Measurements from ENCODE around the gene SLCO3A1. TPM values are rescaled to one million over a fixed set of nuclear protein-coding genes. Genes with fewer than 3 reads are reported as not detected.

Gene SLCO3A1
- total RNA-seq, 1 experiment from 2014 or later: 10.1 TPM

GRCh38 chr15:91939403-91939831 is 85.9 kb downstream of the SLCO3A1 start:
- intact Hi-C loops (cut with micrococcal nuclease): no loop called here
- H3K4me3 Mint-ChIP-seq (ENCODE audit: unreplicated experiment): no peak overlapping the region
- TF ChIP-seq CTCF (IDR thresholded peaks at IDR 0.05; ENCODE audit: unreplicated experiment): no peak
- no peaks in the 10 kb centered on the region for H3K36me3 Mint-ChIP-seq (ENCODE audit: insufficient read depth, unreplicated experiment)
- no peak overlapping the region for H3K27ac Mint-ChIP-seq (ENCODE audit: low read depth, unreplicated experiment)
- no peaks in the 10 kb centered on the region for H3K27me3 Mint-ChIP-seq (ENCODE audit: insufficient read depth, unreplicated experiment)
- POLR2A ChIA-PET: interaction anchor here (1.1 to 4.2 kb wide), 3 partner anchors 45 to 638 kb away, joined by 3 to 42 read pairs (median 3); no protein-coding TSS in a partner anchor
- no TSS peak for BruUV-seq (replicated peaks)
- CTCF ChIA-PET: interaction anchor here (0.6 to 12.8 kb wide), 11 partner anchors 10 to 636 kb away, joined by 3 to 152 read pairs (median 4); partner anchors contain the start of gene SLCO3A1
- no peaks in the 10 kb centered on the region for H3K9me3 Mint-ChIP-seq (ENCODE audit: unreplicated experiment)
- peaks cover 51% of the 10 kb centered on the region for H3K4me1 Mint-ChIP-seq (ENCODE audit: insufficient read depth, unreplicated experiment)
- no peak for DNase-seq (ENCODE audit: unreplicated experiment)

GRCh38 chr15:91940496-91941381 is 87.2 kb downstream of the SLCO3A1 start:
- Mint-ChIP-seq H3K27me3 (ENCODE audit: insufficient read depth, unreplicated experiment) (no peaks in the 10 kb centered on the region), H3K4me3 (ENCODE audit: unreplicated experiment) (peak overlapping the region; percentile 36), H3K4me1 (ENCODE audit: insufficient read depth, unreplicated experiment) (peaks cover 61% of the 10 kb centered on the region), H3K9me3 (ENCODE audit: unreplicated experiment) (no peaks in the 10 kb centered on the region), H3K27ac (ENCODE audit: low read depth, unreplicated experiment) (peak overlapping the region; percentile 95), H3K36me3 (ENCODE audit: insufficient read depth, unreplicated experiment) (no peaks in the 10 kb centered on the region)
- DNase-seq (ENCODE audit: unreplicated experiment): peak; percentile 55
- CTCF ChIA-PET: interaction anchor here (0.6 to 12.8 kb wide), 34 partner anchors 9 to 975 kb away, joined by 3 to 152 read pairs (median 5); partner anchors contain the start of gene SLCO3A1
- no peak for TF ChIP-seq CTCF (IDR thresholded peaks at IDR 0.05; ENCODE audit: unreplicated experiment)
- intact Hi-C loops (cut with micrococcal nuclease): loop anchor here (5.0 to 10.0 kb wide), 3 partner anchors 42 to 418 kb away; no protein-coding TSS in a partner anchor
- POLR2A ChIA-PET: interaction anchor here (0.6 to 4.2 kb wide), 17 partner anchors 11 to 139 kb away, joined by 3 to 42 read pairs (median 4); partner anchors contain the start of gene SLCO3A1
- no TSS peak for BruUV-seq (replicated peaks)

DNA sequence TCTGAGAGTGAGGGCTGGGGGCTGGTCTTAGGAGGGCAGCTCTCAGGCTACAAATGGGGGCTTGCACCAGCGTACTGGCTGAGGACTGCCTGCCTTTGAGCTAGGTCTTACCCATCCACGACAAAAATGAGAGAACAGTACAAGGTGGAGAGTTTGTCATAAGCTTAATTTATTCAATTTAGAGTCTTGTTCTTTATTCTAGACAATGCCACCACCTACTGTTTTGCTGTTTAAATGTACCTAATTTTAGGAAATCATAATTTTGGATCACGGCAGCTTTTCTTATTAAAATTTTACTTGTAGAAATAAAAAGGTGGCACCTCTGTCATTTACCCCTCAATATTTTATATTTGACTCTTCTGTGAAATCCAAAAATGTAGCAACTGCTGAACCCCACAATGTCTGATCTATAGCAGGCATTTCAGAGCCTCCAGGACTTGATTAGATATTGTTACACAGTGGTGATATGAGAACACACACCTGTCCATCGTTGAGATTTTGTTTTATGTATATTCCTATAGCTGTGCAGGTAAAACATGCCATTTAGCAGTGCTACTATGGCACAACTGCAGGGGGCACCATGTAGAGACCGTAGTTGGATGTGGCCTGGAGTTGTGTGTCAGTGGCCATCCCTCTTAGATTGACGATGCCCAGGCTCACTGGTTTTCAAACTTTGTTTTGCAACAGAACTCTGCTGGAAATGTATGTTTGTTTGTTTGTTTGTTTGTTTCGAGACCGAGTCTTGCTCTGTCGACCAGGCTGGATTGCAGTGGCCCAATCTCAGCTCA is 88.6 kb downstream of the SLCO3A1 start:
- Mint-ChIP-seq H3K4me3 (ENCODE audit: unreplicated experiment) (peak overlapping the region; percentile 65), H3K36me3 (ENCODE audit: insufficient read depth, unreplicated experiment) (no peaks in the 10 kb centered on the region), H3K27me3 (ENCODE audit: insufficient read depth, unreplicated experiment) (no peaks in the 10 kb centered on the region), H3K4me1 (ENCODE audit: insufficient read depth, unreplicated experiment) (peaks cover 63% of the 10 kb centered on the region), H3K9me3 (ENCODE audit: unreplicated experiment) (no peaks in the 10 kb centered on the region), H3K27ac (ENCODE audit: low read depth, unreplicated experiment) (peak overlapping the region; percentile 95)
- CTCF ChIA-PET: interaction anchor here (0.6 to 12.8 kb wide), 43 partner anchors 10 to 953 kb away, joined by 3 to 152 read pairs (median 5); partner anchors contain the start of gene SLCO3A1
- BruUV-seq (replicated peaks): no TSS peak
- no peak for DNase-seq (ENCODE audit: unreplicated experiment)
- peak; percentile 15 for TF ChIP-seq CTCF (IDR thresholded peaks at IDR 0.05; ENCODE audit: unreplicated experiment)
- POLR2A ChIA-PET: interaction anchor here (0.6 to 4.2 kb wide), 18 partner anchors 9 to 890 kb away, joined by 3 to 42 read pairs (median 4); partner anchors contain the start of gene SLCO3A1
- intact Hi-C loops (cut with micrococcal nuclease): loop anchor here (1.0 to 10.0 kb wide), 6 partner anchors 40 to 639 kb away; partner anchors contain the start of gene SLCO3A1
